HL-60 (cell line): ENCODE results near the gene CNTNAP2.

Experiments used
- POLR2AphosphoS5 ChIP-seq: IDR thresholded peaks from 2 replicates; pipeline ENCODE4 v1.6.1; 2012; ENCODE audit warnings: low read depth
- TF ChIP-seq, protein P1 (sequence below): IDR thresholded peaks from one replicate; pipeline ENCODE4 v1.5.1; 2011; ENCODE audit warnings: low read length, control low read depth, inconsistent platforms; ENCODE audit not compliant: insufficient read depth
- TF ChIP-seq, protein P2 (sequence below): IDR thresholded peaks from 2 replicates; pipeline ENCODE4 v1.6.1; 2012; ENCODE audit warnings: low read depth; ENCODE audit not compliant: insufficient replicate concordance

- TF ChIP-seq, protein P1, sequence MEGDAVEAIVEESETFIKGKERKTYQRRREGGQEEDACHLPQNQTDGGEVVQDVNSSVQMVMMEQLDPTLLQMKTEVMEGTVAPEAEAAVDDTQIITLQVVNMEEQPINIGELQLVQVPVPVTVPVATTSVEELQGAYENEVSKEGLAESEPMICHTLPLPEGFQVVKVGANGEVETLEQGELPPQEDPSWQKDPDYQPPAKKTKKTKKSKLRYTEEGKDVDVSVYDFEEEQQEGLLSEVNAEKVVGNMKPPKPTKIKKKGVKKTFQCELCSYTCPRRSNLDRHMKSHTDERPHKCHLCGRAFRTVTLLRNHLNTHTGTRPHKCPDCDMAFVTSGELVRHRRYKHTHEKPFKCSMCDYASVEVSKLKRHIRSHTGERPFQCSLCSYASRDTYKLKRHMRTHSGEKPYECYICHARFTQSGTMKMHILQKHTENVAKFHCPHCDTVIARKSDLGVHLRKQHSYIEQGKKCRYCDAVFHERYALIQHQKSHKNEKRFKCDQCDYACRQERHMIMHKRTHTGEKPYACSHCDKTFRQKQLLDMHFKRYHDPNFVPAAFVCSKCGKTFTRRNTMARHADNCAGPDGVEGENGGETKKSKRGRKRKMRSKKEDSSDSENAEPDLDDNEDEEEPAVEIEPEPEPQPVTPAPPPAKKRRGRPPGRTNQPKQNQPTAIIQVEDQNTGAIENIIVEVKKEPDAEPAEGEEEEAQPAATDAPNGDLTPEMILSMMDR: no peak
- TF ChIP-seq, protein P2, sequence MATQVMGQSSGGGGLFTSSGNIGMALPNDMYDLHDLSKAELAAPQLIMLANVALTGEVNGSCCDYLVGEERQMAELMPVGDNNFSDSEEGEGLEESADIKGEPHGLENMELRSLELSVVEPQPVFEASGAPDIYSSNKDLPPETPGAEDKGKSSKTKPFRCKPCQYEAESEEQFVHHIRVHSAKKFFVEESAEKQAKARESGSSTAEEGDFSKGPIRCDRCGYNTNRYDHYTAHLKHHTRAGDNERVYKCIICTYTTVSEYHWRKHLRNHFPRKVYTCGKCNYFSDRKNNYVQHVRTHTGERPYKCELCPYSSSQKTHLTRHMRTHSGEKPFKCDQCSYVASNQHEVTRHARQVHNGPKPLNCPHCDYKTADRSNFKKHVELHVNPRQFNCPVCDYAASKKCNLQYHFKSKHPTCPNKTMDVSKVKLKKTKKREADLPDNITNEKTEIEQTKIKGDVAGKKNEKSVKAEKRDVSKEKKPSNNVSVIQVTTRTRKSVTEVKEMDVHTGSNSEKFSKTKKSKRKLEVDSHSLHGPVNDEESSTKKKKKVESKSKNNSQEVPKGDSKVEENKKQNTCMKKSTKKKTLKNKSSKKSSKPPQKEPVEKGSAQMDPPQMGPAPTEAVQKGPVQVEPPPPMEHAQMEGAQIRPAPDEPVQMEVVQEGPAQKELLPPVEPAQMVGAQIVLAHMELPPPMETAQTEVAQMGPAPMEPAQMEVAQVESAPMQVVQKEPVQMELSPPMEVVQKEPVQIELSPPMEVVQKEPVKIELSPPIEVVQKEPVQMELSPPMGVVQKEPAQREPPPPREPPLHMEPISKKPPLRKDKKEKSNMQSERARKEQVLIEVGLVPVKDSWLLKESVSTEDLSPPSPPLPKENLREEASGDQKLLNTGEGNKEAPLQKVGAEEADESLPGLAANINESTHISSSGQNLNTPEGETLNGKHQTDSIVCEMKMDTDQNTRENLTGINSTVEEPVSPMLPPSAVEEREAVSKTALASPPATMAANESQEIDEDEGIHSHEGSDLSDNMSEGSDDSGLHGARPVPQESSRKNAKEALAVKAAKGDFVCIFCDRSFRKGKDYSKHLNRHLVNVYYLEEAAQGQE: no peak
- TF ChIP-seq POLR2AphosphoS5: no peak
Measured at GRCh38 chr7:148379677-148380076, 2263.1 kb downstream of the CNTNAP2 start.
